IgD-negative memory B cell (primary cell): ENCODE results near the gene PIK3CD. TPM values are rescaled to one million over a fixed set of nuclear protein-coding genes. Genes with fewer than 3 reads are reported as not detected.

Source experiments
- H3K27ac Mint-ChIP-seq, 3 donors: one replicate each; pipeline ENCODE4 v1.8.0; 2020 to 2022; ENCODE audit warnings: mild to moderate bottlenecking in 3 of 3, mixed read lengths in 3 of 3, moderate library complexity in 1 of 3
- H3K27me3 Mint-ChIP-seq: one replicate; pipeline ENCODE4 v1.8.0; 2021; ENCODE audit warnings: mixed read lengths
- H3K36me3 Mint-ChIP-seq: one replicate; pipeline ENCODE4 v1.8.0; 2020; ENCODE audit warnings: mild to moderate bottlenecking, mixed read lengths
- H3K4me1 Mint-ChIP-seq, 3 donors: one replicate each; pipeline ENCODE4 v1.8.0; 2020 to 2022; ENCODE audit warnings: mixed read lengths in 3 of 3, mild to moderate bottlenecking in 1 of 3
- H3K4me3 Mint-ChIP-seq, 4 donors: one replicate each; pipeline ENCODE4 v1.8.0; 2020 to 2022; ENCODE audit warnings: mild to moderate bottlenecking in 4 of 4, mixed read lengths in 4 of 4, moderate library complexity in 3 of 4
- H3K9me3 Mint-ChIP-seq, 3 donors: one replicate each; pipeline ENCODE4 v1.8.0; 2020 to 2021; ENCODE audit warnings: mixed read lengths in 3 of 3, mild to moderate bottlenecking in 1 of 3
- polyA plus RNA-seq: library from polyadenylated mRNA; unstranded; fragments of 300-500 nt; fragmentation: Illumina TruSeq; gene quantifications from one replicate; pipeline ENCODE4 v1.2.3, GENCODE V29; 2021

Gene PIK3CD
- polyA plus RNA-seq, 1 donor from 2014 or later: 82.6 TPM

DNA sequence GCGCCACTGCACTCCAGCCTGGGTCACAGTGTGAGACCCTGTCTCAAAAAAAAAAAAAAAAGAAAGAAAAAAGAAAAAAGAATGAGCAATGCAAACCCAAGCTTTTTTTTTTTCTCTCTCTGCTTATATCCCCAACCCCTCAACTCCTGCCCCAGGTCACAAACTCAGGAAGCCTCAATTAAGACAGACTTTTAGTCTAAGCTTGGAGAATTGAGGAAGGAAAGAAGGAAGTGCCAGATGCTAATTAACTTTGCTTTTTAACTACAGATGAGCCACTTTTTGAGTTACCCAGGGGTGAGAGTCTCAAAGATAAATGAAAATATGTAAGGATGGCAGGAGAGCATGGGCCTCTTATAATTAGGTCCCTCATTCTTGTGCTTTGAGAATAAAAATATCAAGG is 33.3 kb downstream of the PIK3CD start:
- Mint-ChIP-seq H3K36me3 (peaks cover 3% of the 10 kb centered on the region), H3K9me3 (no peaks in the 10 kb centered on the region), H3K27me3 (no peaks in the 10 kb centered on the region), H3K4me3 (peak overlapping the region in 3 of 4 donors; percentile 1 to 79 (median 25)), H3K4me1 (peaks cover 47 to 53% (median 48%) of the 10 kb centered on the region in 3 donors), H3K27ac (peak overlapping the region in 2 of 3 donors; percentile 13)

DNA sequence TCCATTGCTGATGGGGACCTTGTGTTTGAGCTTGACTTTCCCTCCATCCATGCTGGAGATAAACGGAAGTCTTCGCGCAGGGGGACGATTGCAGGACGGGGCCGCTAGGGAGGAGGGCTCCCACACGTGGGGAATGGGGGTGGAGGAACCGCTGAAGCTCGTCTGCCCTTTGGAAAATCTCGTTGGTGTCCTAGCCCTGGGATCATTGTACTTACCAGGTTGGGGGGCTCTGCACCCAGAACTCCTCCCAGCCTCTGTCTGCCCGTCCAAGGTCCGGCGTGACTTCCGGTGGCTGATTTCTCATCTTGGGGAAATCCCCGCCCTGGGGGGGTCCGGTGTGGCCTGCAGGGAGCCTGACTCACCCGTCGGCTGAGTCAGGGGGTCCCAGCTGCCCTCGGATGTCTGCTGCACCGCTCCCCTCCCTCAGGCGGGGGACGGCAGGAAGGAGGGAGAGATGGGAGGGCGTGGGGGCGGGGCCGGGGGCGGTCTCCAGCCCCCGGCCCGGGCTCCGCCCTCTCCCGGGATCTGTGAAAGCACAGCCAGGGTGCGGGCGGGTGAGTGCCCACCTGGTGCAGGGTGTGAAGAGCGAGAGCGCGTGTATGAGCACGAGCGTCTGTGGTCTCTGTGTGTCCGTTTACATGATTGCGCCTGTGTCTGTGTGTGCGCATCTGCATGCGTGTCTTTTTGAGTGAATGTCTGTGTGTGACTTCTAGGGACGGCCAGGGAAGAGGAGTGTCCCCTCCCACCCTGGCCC is 35.8 kb downstream of the PIK3CD start:
- Mint-ChIP-seq H3K27me3 (no peaks in the 10 kb centered on the region), H3K9me3 (no peaks in the 10 kb centered on the region), H3K4me3 (peak overlapping the region; percentile 81 to 93 (median 90)), H3K4me1 (peaks cover 47 to 54% (median 50%) of the 10 kb centered on the region in 3 donors), H3K36me3 (peaks cover 2% of the 10 kb centered on the region), H3K27ac (peak overlapping the region; percentile 88 to 92 (median 89))

DNA sequence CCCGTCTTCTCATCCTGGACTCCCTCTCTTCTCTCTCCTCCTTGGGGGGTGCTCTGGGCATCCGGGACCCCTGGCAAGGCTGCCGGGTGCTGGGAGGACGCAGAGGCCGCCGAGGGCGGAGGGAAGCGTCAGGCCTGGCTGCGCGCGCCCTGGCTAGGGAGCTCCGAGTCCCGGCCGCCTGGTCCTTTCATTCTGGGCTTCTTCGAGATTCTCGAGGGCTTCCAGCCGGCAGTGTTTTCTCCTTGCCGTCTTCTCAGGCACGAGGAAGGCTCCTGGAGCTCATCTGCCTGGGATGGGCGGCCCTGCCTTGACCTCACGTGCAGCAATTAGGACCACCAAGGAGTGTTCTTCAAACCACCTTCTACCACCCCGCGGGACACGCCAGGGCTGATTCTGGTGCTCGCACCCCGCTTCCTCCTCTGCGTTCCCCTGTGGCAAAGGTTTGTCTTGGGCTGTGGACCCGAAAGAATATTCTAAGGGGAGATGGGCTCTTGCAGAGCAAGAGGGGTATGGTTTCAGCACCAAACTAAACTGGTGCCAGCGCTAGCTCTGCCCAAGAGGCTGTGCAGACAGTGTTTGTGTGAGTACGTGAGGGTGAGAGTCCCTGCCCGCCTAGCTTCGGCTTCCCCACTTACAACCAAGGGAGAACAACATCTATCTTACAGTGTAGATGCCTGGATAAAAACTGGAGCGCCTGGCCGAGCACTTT is 36.5 kb downstream of the PIK3CD start:
- Mint-ChIP-seq H3K27me3 (no peaks in the 10 kb centered on the region), H3K27ac (peak overlapping the region; percentile 40 to 88 (median 46)), H3K9me3 (no peaks in the 10 kb centered on the region), H3K4me1 (peaks cover 47 to 54% (median 51%) of the 10 kb centered on the region in 3 donors), H3K4me3 (peak overlapping the region; percentile 81 to 93 (median 90)), H3K36me3 (peaks cover 2% of the 10 kb centered on the region)

DNA sequence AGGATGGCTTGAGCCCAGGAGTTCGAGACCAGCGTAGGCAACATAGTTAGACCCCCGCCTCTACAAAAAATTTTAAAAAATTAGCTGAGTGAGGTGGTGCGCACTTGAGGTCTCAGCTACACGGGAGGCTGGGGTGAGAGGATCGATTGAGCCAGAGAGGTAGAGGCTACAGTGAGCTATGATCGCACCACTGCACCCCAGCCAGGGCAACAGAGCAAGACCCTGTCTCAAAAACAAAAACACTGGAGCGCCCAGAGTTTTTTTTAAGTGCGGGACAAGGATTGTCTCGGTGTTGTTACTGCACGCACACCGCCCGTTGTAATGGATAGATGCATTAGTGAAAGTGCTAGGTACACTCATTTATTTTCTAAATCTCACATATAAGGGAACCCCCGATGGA is 37.1 kb downstream of the PIK3CD start:
- Mint-ChIP-seq H3K27me3 (no peaks in the 10 kb centered on the region), H3K27ac (peak overlapping the region; percentile 27 to 88 (median 46)), H3K4me1 (peaks cover 42 to 53% (median 48%) of the 10 kb centered on the region in 3 donors), H3K4me3 (peak overlapping the region; percentile 81 to 93 (median 90)), H3K36me3 (peaks cover 2% of the 10 kb centered on the region), H3K9me3 (no peaks in the 10 kb centered on the region)

DNA sequence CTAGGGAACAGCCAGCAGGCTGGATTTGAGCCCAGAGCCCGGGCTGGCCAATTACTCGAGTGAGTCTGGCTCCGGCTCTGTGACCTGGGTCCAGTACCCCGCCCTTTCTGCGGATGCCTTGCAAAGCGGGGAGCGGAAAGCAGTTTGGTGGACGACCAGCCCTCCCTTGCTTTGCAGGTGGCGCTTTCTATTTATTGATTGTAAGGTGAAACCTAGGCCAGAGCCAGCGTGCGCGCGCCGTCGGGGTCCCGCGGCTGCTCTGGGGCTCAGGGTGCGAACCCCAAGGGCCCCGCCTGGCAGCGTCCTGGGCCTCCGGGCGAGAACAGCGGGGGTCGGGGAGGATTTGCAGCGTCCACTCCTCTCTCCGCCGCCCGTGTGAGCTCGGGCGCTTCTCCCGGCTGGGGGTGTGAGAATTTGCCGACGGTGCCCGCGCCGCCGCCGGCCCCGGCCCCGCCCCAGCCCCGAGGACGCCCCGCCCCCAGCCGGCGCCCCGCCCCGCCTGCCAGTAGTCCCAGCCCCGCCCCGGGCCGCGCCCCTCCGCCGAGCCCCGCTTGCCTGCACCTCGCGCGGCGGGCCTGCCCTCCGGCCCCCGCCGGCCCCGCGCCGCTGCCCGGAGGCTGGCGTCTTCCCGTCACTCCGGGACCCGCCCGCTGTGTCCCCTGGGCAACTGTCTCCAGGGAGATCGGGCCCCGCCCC is 37.6 kb downstream of the PIK3CD start:
- peaks cover 2% of the 10 kb centered on the region for H3K36me3 Mint-ChIP-seq
- peak overlapping the region; percentile 23 to 88 (median 27) for H3K27ac Mint-ChIP-seq
- no peaks in the 10 kb centered on the region for H3K9me3 Mint-ChIP-seq
- peaks cover 39 to 49% (median 48%) of the 10 kb centered on the region in 3 donors for H3K4me1 Mint-ChIP-seq
- peak overlapping the region; percentile 81 to 93 (median 90) for H3K4me3 Mint-ChIP-seq
- no peaks in the 10 kb centered on the region for H3K27me3 Mint-ChIP-seq

DNA sequence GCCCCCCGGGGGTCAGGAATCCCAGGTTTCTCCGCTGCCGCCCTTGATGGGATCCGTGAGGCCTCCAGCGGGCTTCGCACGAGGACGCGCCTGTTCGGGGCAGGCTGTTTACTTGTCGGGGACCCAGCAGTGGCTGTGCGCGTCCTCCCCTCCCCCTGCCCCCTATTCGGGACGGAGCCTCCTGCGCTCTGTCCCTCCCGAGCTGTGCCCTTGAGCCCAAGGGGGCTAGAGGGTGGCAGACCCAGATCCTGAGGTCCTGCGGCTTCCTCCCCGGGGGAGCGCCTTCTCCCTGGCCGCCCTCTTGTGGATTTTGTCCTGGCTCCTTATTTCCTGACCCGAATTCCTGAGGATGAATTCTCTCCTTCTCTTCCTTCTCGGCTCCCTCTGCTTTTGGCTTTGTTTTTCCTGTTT is 38.4 kb downstream of the PIK3CD start:
- Mint-ChIP-seq H3K36me3 (peaks cover 2% of the 10 kb centered on the region), H3K4me1 (peaks cover 37 to 48% (median 47%) of the 10 kb centered on the region in 3 donors), H3K27ac (peak overlapping the region; percentile 35 to 97 (median 96)), H3K4me3 (peak overlapping the region; percentile 73 to 98 (median 93)), H3K27me3 (no peaks in the 10 kb centered on the region), H3K9me3 (no peaks in the 10 kb centered on the region)

DNA sequence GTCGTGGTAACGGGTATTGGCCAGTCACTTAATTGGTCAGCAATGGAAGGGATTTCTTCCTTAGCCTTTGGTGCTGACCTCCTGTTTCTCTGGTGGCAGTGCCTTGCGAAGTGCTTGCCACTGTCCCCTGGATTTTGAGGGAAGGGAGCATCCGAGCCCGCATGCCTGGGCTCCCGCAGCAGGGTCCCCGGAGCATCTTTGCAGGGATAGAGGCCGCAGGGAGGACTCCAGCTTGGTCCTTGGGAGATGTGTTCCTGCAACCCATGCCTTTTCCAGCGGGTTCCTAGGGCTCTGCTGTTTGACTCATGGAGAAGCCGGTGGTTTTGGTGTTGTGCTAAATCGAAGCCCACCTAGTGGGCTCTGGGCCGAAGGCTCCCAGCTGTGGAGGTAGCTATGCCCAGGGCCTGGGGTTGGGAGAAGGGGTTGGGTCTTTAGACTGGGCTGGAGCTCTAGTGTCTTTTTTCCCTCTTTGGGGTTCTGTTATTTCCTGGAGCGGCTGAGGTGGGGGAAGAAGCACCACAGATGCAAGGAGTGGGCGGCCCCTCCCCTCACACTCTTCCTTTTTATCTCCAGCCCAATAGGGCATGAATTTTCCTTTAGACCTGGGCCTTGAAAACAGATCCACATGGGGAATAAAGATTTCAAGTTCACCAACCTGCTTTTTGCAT is 39.0 kb downstream of the PIK3CD start:
- H3K27ac Mint-ChIP-seq: peak overlapping the region; percentile 35 to 97 (median 96)
- H3K4me3 Mint-ChIP-seq: peak overlapping the region; percentile 73 to 98 (median 93)
- H3K36me3 Mint-ChIP-seq: peaks cover 5% of the 10 kb centered on the region
- H3K4me1 Mint-ChIP-seq: peaks cover 37 to 50% (median 49%) of the 10 kb centered on the region in 3 donors
- no peaks in the 10 kb centered on the region for H3K27me3 Mint-ChIP-seq
- H3K9me3 Mint-ChIP-seq: no peaks in the 10 kb centered on the region

DNA sequence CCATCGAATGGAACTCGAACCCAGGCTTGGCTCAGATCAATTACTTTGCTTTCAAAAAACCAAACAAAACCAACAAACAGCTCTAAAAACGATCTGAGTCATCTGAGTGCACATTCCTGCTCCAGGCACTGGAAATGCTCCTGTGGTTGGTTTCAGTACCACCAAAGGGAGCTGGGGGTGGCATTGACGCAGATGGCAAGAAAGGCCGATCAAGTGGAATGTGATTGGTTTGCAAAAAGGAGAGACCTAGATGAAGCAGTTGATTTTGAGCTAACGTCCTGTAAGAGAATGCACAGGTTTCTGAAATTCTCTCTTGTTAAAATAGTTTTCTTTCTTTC is 39.5 kb downstream of the PIK3CD start:
- Mint-ChIP-seq H3K27ac (peak overlapping the region in 1 of 3 donors; percentile 14), H3K4me1 (peaks cover 32 to 45% (median 44%) of the 10 kb centered on the region in 3 donors), H3K9me3 (no peaks in the 10 kb centered on the region), H3K4me3 (peak overlapping the region; percentile 13 to 92 (median 28)), H3K27me3 (no peaks in the 10 kb centered on the region), H3K36me3 (peaks cover 5% of the 10 kb centered on the region)

DNA sequence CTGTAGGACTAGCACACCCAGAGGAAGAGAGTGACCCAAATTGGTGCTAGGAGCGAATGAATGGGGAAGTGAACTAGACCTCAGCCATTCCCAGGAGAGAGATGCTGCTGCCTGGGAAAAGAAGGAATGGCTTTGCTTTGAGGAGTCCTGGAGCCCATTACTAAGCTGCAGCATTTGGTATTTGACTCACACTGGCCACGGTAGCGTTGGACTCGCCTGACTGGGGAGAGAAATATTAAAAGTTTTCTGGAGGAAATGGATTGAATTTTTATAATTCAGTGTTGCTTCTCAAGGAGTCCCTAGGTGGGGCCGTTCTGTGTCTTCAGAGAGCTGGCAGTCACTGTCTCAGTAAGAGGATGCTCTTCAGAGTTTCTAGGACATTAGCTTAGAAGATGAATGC is 40.2 kb downstream of the PIK3CD start:
- peaks cover 26 to 41% (median 38%) of the 10 kb centered on the region in 3 donors for H3K4me1 Mint-ChIP-seq
- no peaks in the 10 kb centered on the region for H3K9me3 Mint-ChIP-seq
- peak overlapping the region in 1 of 4 donors; percentile 92 for H3K4me3 Mint-ChIP-seq
- peaks cover 5% of the 10 kb centered on the region for H3K36me3 Mint-ChIP-seq
- peak overlapping the region in 1 of 3 donors; percentile 14 for H3K27ac Mint-ChIP-seq
- H3K27me3 Mint-ChIP-seq: no peaks in the 10 kb centered on the region

DNA sequence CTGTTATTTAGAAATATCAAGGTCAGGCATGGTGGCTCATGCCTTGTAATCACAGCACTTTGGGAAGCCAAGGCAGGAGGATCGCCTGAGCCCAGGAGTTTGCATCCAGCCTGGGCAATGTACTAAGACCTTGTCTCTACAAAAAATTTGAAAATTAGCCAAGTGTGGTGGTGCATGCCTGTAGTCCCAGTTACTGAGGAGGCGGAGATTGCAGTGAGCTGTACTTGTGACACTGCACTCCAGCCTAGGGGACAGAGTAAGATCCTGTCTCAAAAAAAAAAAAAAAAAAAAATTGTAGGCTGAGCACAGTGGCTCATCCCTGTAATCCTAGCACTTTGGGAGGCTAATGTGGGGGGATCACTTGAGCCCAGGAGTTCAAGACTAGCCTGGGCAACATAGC is 45.3 kb downstream of the PIK3CD start:
- H3K4me1 Mint-ChIP-seq: peaks cover 10 to 31% (median 23%) of the 10 kb centered on the region in 3 donors

DNA sequence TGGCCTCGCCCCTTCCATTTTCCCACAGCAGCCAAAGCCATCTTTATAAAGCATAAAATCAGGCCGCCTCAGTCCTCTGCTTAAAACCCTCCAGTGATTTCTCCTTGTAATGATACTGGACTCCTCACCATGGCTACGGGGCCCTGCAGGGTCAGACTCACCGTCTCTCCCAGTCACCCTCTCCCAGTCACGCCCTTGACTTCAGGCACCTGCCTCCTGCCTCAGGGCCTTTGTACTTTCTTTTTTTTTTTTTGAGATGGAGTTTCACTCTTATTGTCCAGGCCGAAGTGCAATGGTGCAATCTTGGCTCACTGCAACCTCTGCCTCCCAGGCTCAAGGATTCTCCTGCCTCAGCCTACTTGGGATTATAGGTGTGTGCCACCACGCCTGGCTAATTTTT is 47.8 kb downstream of the PIK3CD start:
- H3K27ac Mint-ChIP-seq: peak overlapping the region in 2 of 3 donors; percentile 14 to 84
- peak overlapping the region in 2 of 4 donors; percentile 5 to 55 for H3K4me3 Mint-ChIP-seq
- peaks cover 21 to 40% (median 35%) of the 10 kb centered on the region in 3 donors for H3K4me1 Mint-ChIP-seq
- peaks cover 0 to 7% (median 0%) of the 10 kb centered on the region in 3 donors for H3K9me3 Mint-ChIP-seq
- H3K36me3 Mint-ChIP-seq: peaks cover 16% of the 10 kb centered on the region
- H3K27me3 Mint-ChIP-seq: no peaks in the 10 kb centered on the region

More for the DNA sequence above, 45.3 kb downstream of the PIK3CD start:
- Mint-ChIP-seq H3K9me3 (no peaks in the 10 kb centered on the region), H3K27me3 (no peaks in the 10 kb centered on the region), H3K36me3 (peaks cover 11% of the 10 kb centered on the region), H3K27ac (peak overlapping the region in 1 of 3 donors; percentile 53), H3K4me3 (peak overlapping the region in 1 of 4 donors; percentile 52)

DNA sequence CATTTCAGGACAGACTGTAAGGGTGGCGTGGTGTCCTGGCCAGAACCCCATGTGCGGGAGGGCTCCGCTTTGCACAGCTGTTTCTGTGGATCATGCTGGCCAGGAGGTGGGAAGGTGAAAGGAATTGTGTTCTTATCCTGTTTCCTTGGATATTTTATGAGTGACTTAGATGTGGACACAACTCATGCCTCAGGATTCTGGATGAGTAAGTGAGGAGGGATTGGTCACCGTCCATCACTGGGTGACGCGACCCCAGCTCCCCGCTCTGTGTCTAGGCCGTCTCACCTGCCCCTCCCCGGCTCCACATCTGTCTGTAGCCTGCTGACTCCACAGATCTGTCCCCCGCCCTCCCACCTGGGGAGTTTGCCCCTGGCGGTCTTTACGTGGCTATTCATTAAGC is 48.8 kb downstream of the PIK3CD start:
- H3K36me3 Mint-ChIP-seq: peaks cover 16% of the 10 kb centered on the region
- peaks cover 27 to 40% (median 39%) of the 10 kb centered on the region in 3 donors for H3K4me1 Mint-ChIP-seq
- H3K9me3 Mint-ChIP-seq: peaks cover 0 to 7% (median 0%) of the 10 kb centered on the region in 3 donors
- peak overlapping the region in 1 of 3 donors; percentile 84 for H3K27ac Mint-ChIP-seq
- H3K4me3 Mint-ChIP-seq: no peak overlapping the region
- H3K27me3 Mint-ChIP-seq: no peaks in the 10 kb centered on the region

DNA sequence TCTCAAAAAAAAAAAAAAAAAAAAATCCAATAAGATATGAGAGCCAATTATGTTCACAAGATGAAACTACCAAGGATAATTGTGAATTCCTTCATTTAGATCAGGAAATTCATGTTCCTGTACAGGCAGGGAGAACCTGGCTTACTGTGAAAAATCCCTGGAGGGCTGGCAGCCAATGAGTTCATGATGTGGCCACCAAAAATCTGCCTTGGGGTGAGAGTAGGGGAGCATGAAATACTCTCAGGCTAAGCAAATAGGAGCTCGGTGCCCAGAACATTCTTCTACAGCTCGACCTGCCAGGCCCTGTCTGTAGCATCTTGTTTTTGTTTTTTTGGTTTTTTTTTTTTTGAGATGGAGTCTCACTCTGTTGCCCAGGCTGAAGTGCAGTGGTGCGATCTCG is 50.1 kb downstream of the PIK3CD start:
- H3K27me3 Mint-ChIP-seq: no peaks in the 10 kb centered on the region
- peaks cover 32 to 46% (median 42%) of the 10 kb centered on the region in 3 donors for H3K4me1 Mint-ChIP-seq
- H3K4me3 Mint-ChIP-seq: peak overlapping the region in 2 of 4 donors; percentile 26 to 86
- peaks cover 0 to 7% (median 0%) of the 10 kb centered on the region in 3 donors for H3K9me3 Mint-ChIP-seq
- peaks cover 16% of the 10 kb centered on the region for H3K36me3 Mint-ChIP-seq
- peak overlapping the region in 1 of 3 donors; percentile 70 for H3K27ac Mint-ChIP-seq

DNA sequence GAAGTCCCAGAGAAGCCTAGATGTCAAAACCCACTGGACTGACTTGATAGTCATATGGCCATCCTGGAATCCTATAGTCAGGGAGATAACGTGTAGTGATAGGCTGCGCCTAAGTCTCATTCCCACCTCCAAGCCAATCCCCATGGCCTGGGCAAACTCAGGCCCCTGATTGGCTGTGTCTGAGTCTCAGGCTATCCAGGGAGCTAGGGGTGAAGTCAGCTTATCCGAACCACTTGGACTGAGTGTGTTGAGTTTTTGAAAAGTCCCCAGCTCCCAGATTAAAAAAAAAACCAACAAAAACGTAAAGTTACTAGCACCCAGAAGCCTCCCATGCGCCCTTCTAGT is 51.6 kb downstream of the PIK3CD start:
- H3K4me1 Mint-ChIP-seq: peaks cover 35 to 47% (median 44%) of the 10 kb centered on the region in 3 donors
- peaks cover 0 to 7% (median 0%) of the 10 kb centered on the region in 3 donors for H3K9me3 Mint-ChIP-seq
- H3K4me3 Mint-ChIP-seq: peak overlapping the region in 2 of 4 donors; percentile 46 to 65
- H3K27me3 Mint-ChIP-seq: no peaks in the 10 kb centered on the region
- peaks cover 16% of the 10 kb centered on the region for H3K36me3 Mint-ChIP-seq
- H3K27ac Mint-ChIP-seq: peak overlapping the region in 2 of 3 donors; percentile 59 to 70
